ENCODE measurements around the gene PRKCH. TPM values are rescaled to one million over a fixed set of nuclear protein-coding genes. Genes with fewer than 3 reads are reported as not detected.

The PRKCH gene
- total RNA-seq, 3 donors from 2014 or later (not counting 1 experiment from before 2014, with no cell fraction given), result 610 to 756 (median 618) TPM

DNA sequence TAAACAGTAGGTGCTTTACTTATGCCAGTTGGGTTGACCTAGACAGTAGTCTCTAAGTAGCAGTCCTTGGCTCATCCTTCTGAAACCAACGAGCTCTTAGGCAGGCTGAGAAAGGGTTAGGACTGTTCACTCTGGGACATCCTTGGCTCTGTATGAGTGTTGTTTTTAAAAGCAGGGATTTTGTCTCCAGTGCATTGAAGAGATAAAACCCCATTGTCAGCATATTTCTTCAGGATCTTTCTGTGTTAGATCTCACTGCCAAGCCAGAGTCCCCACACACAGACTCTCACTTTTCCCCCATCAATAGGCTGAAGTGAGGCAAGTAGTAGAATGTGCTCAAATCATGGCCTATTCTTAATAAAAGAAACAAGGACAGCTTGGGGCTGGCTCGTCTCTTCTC lies 250.5 kb downstream of the PRKCH start:
- ATAC-seq, result no peak
- TF ChIP-seq, protein P1, sequence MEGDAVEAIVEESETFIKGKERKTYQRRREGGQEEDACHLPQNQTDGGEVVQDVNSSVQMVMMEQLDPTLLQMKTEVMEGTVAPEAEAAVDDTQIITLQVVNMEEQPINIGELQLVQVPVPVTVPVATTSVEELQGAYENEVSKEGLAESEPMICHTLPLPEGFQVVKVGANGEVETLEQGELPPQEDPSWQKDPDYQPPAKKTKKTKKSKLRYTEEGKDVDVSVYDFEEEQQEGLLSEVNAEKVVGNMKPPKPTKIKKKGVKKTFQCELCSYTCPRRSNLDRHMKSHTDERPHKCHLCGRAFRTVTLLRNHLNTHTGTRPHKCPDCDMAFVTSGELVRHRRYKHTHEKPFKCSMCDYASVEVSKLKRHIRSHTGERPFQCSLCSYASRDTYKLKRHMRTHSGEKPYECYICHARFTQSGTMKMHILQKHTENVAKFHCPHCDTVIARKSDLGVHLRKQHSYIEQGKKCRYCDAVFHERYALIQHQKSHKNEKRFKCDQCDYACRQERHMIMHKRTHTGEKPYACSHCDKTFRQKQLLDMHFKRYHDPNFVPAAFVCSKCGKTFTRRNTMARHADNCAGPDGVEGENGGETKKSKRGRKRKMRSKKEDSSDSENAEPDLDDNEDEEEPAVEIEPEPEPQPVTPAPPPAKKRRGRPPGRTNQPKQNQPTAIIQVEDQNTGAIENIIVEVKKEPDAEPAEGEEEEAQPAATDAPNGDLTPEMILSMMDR (IDR thresholded peaks at IDR 0.05), result no peak
- Histone ChIP-seq H3K4me1 (ENCODE audit: control insufficient read depth, insufficient read depth, low read length) (peaks cover 23% of the 10 kb centered on the region), H3K27me3 (ENCODE audit: control insufficient read depth, insufficient read depth, low read length) (peaks cover 3% of the 10 kb centered on the region), H3K36me3 (ENCODE audit: control insufficient read depth, insufficient read depth, low read length) (no peaks in the 10 kb centered on the region), H3K4me3 (ENCODE audit: low read length) (no peak overlapping the region), H3K27ac (ENCODE audit: low read length) (no peak overlapping the region), H3K9me3 (ENCODE audit: control insufficient read depth, insufficient read depth, low read length) (no peaks in the 10 kb centered on the region)
- Mint-ChIP-seq H3K4me1 (peaks cover 26% of the 10 kb centered on the region in 2 donors), H3K9me3 (no peaks in the 10 kb centered on the region), H3K27ac (no peak overlapping the region), H3K27me3 (ENCODE audit: low read depth in 2 of 2) (peaks cover 29 to 31% of the 10 kb centered on the region in 2 donors), H3K36me3 (no peaks in the 10 kb centered on the region), H3K4me3 (no peak overlapping the region)
- intact Hi-C loops (cut with micrococcal nuclease), result no loop called here
- DNase-seq, result no peak
- WGBS (ENCODE audit: insufficient coverage), result 82% methylated on average over 2 of the region's 2 CpGs

DNA sequence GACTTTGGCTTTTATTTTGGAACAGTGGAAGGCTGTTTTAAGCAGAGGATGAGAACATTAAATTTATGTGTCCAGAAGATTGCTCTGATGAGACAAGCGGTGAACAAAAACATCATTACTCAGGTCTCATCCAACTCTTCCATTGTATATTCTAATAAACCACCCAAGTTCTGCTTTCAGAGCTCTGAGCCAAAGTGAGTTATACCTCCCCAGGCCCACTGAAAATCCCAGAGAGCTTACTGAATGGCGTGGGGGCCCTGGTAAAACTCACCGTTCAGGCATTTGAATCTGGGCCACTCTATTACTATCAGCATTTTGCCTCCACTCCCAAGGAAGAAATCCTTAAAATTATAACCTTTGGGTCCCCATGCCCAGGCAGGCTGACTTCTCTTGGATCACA lies 251.9 kb downstream of the PRKCH start:
- peaks cover 3% of the 10 kb centered on the region for H3K27me3 ChIP-seq (ENCODE audit: control insufficient read depth, insufficient read depth, low read length)
- intact Hi-C loops (cut with micrococcal nuclease), result no loop called here
- H3K4me3 ChIP-seq (ENCODE audit: low read length), result no peak overlapping the region
- TF ChIP-seq, protein P1 (IDR thresholded peaks at IDR 0.05), result no peak
- peaks cover 27 to 31% of the 10 kb centered on the region in 2 donors for H3K27me3 Mint-ChIP-seq (ENCODE audit: low read depth in 2 of 2)
- no peak overlapping the region for H3K27ac Mint-ChIP-seq
- no peaks in the 10 kb centered on the region for H3K9me3 Mint-ChIP-seq
- H3K4me3 Mint-ChIP-seq, result no peak overlapping the region
- no peak for DNase-seq
- 99% methylated on average over 3 of the region's 3 CpGs for WGBS (ENCODE audit: insufficient coverage)
- no peak for ATAC-seq
- H3K36me3 ChIP-seq (ENCODE audit: control insufficient read depth, insufficient read depth, low read length), result no peaks in the 10 kb centered on the region
- peaks cover 20 to 26% of the 10 kb centered on the region in 2 donors for H3K4me1 Mint-ChIP-seq
- H3K36me3 Mint-ChIP-seq, result no peaks in the 10 kb centered on the region
- no peaks in the 10 kb centered on the region for H3K9me3 ChIP-seq (ENCODE audit: control insufficient read depth, insufficient read depth, low read length)
- H3K27ac ChIP-seq (ENCODE audit: low read length), result no peak overlapping the region
- peaks cover 15% of the 10 kb centered on the region for H3K4me1 ChIP-seq (ENCODE audit: control insufficient read depth, insufficient read depth, low read length)

DNA sequence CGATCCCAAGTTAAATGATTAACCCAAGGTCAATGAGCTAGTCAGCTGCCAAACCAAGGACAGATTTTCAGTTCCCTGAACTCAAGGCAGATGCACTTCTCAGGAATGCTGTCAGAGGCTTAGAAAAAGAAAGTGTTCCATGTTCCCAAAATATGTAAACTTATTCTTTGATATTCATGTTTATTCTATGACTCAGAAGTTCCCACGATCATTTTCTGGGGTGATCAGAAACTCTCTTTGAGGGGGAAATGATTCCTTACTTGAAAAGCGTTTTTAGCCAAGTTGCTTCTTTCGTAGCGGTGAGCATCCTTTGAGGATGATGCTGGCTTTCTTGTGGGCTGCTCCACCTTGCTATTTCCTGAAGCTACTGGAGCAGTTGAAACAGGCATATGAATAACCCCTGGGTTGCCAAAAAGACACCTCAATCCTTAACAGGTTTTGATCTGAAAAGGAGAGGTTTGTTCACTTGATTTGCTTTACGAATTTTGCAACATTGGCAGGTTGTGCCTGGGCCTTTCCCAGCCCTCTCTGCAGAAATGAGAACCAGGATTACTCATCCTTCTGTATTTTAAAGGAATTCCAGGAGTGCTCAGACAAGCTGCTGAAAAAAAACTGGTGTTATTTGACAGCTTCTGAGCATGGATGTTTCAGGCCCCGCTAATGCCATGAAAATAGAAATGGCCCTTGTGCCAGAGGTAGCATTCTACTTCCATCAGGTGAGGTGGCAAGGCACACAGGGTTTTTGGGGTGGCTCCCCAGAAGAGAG lies 252.6 kb downstream of the PRKCH start:
- Histone ChIP-seq H3K36me3 (ENCODE audit: control insufficient read depth, insufficient read depth, low read length) (no peaks in the 10 kb centered on the region), H3K4me3 (ENCODE audit: low read length) (no peak overlapping the region), H3K4me1 (ENCODE audit: control insufficient read depth, insufficient read depth, low read length) (peaks cover 9% of the 10 kb centered on the region), H3K27ac (ENCODE audit: low read length) (no peak overlapping the region), H3K27me3 (ENCODE audit: control insufficient read depth, insufficient read depth, low read length) (peaks cover 3% of the 10 kb centered on the region), H3K9me3 (ENCODE audit: control insufficient read depth, insufficient read depth, low read length) (no peaks in the 10 kb centered on the region)
- TF ChIP-seq, protein P1 (IDR thresholded peaks at IDR 0.05), result no peak
- Mint-ChIP-seq H3K27ac (no peak overlapping the region), H3K27me3 (ENCODE audit: low read depth in 2 of 2) (peaks cover 26 to 31% of the 10 kb centered on the region in 2 donors), H3K36me3 (no peaks in the 10 kb centered on the region), H3K9me3 (no peaks in the 10 kb centered on the region), H3K4me3 (no peak overlapping the region), H3K4me1 (peaks cover 21 to 25% of the 10 kb centered on the region in 2 donors)
- WGBS (ENCODE audit: insufficient coverage), result 87% methylated on average over 7 of the region's 7 CpGs
- ATAC-seq (no peak), DNase-seq (peak in 1 of 2 donors; percentile 33)
- intact Hi-C loops (cut with micrococcal nuclease), result no loop called here

DNA sequence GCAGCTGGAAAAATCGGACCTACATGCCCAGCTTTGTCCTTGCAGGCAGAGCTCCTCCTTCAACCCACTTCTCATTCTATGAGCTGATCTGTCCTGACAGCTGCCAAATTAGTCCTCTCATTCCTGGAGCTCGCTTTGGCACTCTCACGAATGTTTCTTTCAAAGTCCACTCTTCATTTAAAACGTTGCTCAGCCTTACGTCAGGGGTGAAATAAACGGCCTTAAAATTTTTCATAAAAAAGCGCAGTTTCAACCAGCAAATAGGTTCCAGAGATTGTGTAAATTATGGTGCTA lies 253.1 kb downstream of the PRKCH start:
- peaks cover 3% of the 10 kb centered on the region for H3K27me3 ChIP-seq (ENCODE audit: control insufficient read depth, insufficient read depth, low read length)
- H3K27me3 Mint-ChIP-seq (ENCODE audit: low read depth in 2 of 2), result peaks cover 22 to 26% of the 10 kb centered on the region in 2 donors
- peaks cover 17 to 21% of the 10 kb centered on the region in 2 donors for H3K4me1 Mint-ChIP-seq
- H3K36me3 ChIP-seq (ENCODE audit: control insufficient read depth, insufficient read depth, low read length), result no peaks in the 10 kb centered on the region
- no peak overlapping the region for H3K27ac Mint-ChIP-seq
- TF ChIP-seq, protein P1 (IDR thresholded peaks at IDR 0.05), result no peak
- H3K4me3 ChIP-seq (ENCODE audit: low read length), result no peak overlapping the region
- 94% methylated on average over 7 of the region's 7 CpGs for WGBS (ENCODE audit: insufficient coverage)
- H3K27ac ChIP-seq (ENCODE audit: low read length), result no peak overlapping the region
- DNase-seq (no peak), ATAC-seq (no peak)
- no peaks in the 10 kb centered on the region for H3K36me3 Mint-ChIP-seq
- H3K4me3 Mint-ChIP-seq, result no peak overlapping the region
- H3K9me3 Mint-ChIP-seq, result no peaks in the 10 kb centered on the region
- intact Hi-C loops (cut with micrococcal nuclease), result no loop called here
- H3K4me1 ChIP-seq (ENCODE audit: control insufficient read depth, insufficient read depth, low read length), result peaks cover 4% of the 10 kb centered on the region
- no peaks in the 10 kb centered on the region for H3K9me3 ChIP-seq (ENCODE audit: control insufficient read depth, insufficient read depth, low read length)

Measured in natural killer cell (primary cell).